Articular chondrocyte of knee joint (primary cell): ENCODE data around the gene CCDC201. TPM values are rescaled to one million over a fixed set of nuclear protein-coding genes. Genes with fewer than 3 reads are reported as not detected.

Experiments
- small RNA-seq: library from RNA; depleted of rRNA; stranded (forward); fragments of <200 nt; gene quantifications from one replicate; pipeline ENCODE3, GENCODE V24; 2012
- total RNA-seq: library from RNA; depleted of rRNA; stranded (reverse); fragments of >200 nt; gene quantifications from 2 replicates; pipeline ENCODE4 v1.2.3, GENCODE V29; 2012

The CCDC201 gene
- not detected in 2 replicates for total RNA-seq

GRCh38 chr7:45873035-45873354 lies at the start of gene CCDC201:
Gene CCDC201 (minus strand): TSS chr7:45873082. CDS start chr7:45873007, 75 bp downstream.

GRCh38 chr7:45920502-45921380 lies 47.9 kb upstream of the CCDC201 start, which contains the start of gene IGFBP3:
Gene IGFBP3 (minus strand): TSS chr7:45921272. CDS start chr7:45921140, 132 bp downstream.

GRCh38 chr7:45888185-45888992 lies 15.5 kb upstream of the CCDC201 start, which contains the start of gene IGFBP1:
Gene IGFBP1 (plus strand): TSS chr7:45888488. CDS start chr7:45888653, 165 bp downstream.

Small RNAs within 50 kb of the gene (small RNA-seq; reads per million reads assigned to genes)
- gene RNU6-326P = not detected

Other genes with a start within 250 kb of the CCDC201 start
- gene IGFBP1, start 15.4 kb upstream of the CCDC201 start, total RNA-seq = 9.3 and 20.5 TPM in 2 replicates
- gene IGFBP3, start 48.2 kb upstream of the CCDC201 start, total RNA-seq = 24,093 and 26,004 TPM in 2 replicates